Measurements from ENCODE around the gene LYST.

Gene LYST

DNA sequence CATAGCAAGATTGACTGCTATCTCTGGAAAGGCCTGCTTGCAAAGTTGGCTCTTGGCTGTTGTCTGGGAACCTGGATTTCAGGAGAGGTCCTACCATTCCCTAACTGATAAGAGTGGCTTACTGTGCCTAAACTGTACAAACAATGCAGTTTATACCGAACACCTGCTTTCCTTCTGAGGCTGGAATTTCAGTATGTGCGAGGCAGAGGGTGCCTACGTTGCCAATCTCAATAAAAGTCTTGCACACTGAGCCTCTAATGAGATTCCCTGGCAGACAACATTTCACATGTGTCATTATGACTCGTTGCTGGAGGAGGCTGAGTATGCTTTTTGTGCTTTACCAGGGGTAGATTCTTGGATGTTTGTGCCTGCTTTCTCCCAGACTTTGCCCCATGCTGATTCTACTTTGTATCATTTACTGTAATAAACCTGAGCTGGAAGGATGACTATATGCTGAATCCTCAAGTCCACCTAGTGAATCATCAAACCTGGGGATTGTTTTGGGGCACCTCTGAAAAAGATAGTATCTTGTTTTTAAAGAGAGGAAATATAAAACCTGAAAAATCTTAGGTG is 158.2 kb downstream of the LYST start:
- DNase-seq = no peak

GRCh38 chr1:235703506-235703905 is 163.2 kb downstream of the LYST start:
- no peak for DNase-seq

- DNase-seq = no peak
Observed at GRCh38 chr1:235702412-235702811, 164.3 kb downstream of the LYST start.

GRCh38 chr1:235697508-235697907 is 169.2 kb downstream of the LYST start:
- DNase-seq = no peak

- DNase-seq = no peak
Observed at GRCh38 chr1:235689356-235689755, 177.3 kb downstream of the LYST start.

- no peak for DNase-seq
Observed at GRCh38 chr1:235688096-235688495, 178.6 kb downstream of the LYST start.

GRCh38 chr1:235683653-235684052 is 183.1 kb downstream of the LYST start:
- DNase-seq = no peak

- no peak for DNase-seq
Observed at GRCh38 chr1:235682216-235682615, 184.5 kb downstream of the LYST start.

GRCh38 chr1:235679644-235680043 is 187.1 kb downstream of the LYST start:
- DNase-seq = no peak

- no peak for DNase-seq
Observed at GRCh38 chr1:235679005-235679404, 187.7 kb downstream of the LYST start.

DNA sequence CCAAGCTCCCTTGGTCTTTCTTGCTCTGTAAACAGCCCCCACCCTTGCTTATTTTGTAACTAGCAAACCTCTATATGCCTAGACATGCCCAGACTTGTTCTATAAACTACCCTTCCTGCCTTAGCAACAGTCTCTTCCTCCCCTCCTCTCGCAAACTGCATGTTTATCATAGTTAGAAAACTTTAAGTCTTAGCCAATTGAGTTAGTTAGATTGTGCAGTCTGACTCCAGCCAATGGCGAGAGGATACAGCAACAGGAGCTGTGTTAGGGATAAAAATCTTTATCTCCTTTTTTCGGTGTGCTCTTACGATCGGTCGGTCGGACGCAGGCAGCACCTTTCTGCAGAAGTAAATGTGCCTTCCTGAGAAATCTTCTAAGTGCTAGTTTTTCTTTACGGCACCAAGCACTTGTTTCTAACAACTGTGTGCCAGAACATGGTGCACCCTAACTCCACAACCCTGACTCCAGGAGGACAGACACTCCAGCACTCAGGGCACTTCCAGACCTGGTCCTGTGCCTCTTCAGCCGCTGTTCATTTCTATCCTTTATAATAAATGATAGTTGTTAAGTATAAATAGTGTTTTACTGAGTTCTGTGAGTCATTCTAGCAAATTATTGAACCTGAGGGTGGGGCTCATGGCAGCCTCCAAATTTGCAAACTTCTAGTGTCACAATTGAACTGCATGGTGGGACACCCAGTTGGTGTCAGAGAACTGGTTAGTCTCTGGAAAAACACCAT is 191.4 kb downstream of the LYST start:
- no peak for DNase-seq

DNA sequence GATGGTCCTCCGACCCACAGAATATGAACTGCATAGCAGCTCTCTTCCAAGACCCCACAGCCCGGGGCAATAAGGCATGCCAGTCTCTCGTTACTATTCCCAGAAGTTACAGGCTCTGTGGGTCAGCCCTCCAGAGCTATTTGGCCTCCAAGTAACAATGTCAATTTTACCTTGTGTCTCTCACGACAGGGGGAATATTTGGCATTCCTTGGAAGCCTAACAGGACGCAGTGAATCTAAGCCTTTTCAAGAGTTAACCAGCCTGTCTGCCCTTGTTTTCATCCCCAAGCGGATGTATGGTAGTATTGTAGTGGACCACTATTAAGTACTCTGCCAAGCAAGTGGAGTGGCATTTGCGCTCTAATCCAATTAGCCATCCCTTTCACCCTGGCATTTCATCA is 192.7 kb downstream of the LYST start:
- DNase-seq = no peak

DNA sequence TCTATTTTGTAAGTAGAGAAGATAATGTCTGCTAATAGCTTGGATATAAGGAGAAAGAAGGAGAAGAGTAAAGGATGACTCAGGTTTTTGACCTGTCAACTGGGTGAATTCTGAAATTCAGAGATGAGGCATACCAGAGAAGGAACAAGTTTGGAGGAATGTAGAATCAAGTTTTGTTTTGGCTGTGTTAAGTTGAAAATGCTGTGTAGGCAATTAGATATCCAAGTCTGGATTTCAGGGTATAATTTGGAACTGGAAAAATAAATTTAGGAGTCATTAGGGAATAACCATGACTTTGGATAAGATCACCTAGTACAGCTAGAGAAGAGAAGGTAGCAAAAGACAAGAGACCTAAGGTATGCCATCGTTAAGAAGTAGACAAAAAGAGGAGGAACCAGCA is 194.7 kb downstream of the LYST start:
- no peak for DNase-seq

DNA sequence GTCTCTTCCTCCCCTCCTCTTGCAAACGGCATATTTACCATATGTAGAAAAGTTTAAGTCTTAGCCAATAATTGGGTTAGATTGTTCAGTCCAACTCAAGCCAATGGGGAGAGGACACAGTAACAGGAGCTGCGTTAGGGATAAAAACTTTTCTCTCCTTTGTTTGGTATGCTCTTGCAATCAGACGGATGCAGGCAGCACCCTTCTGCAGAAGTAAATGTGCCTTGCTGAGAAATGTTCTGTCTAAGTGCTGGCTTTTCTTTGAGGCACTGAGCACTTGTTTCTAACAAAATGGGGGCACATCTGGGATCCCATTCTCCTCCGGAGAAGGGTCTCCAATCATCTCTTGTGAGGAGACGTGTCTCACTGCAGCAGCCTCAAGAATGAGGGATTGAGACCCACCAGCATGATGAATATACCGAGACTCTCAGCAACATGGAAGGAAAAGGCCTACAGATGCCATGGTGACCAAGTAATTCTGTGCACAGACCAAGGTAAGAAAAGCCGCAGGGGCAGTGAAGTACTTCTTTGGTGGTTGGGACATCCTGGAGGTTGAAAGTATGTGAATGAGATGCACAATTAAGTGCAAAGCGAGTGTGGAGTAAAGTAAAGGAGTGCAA is 196.4 kb downstream of the LYST start:
- DNase-seq = no peak

- no peak for DNase-seq
Observed at GRCh38 chr1:235669277-235669676, 197.4 kb downstream of the LYST start.

DNA sequence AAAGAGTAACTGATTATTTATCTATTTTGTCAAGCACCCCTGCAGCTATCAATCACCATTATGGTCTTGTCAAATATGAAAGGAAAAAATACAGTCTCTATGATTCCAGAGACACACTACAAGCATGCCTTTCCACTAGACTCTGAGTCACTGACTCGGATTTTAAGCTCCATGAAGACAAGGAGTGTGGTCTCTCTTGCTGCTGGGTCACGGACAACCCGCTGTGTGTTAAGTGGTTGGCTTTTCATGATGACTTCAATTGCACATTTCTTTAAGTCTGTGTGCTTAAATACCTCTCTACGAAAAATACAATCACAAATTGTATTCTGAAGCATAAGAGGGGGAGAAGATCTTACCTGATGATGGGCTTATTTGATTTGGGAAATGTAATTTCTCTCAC is 203.1 kb downstream of the LYST start:
- DNase-seq = no peak

DNA sequence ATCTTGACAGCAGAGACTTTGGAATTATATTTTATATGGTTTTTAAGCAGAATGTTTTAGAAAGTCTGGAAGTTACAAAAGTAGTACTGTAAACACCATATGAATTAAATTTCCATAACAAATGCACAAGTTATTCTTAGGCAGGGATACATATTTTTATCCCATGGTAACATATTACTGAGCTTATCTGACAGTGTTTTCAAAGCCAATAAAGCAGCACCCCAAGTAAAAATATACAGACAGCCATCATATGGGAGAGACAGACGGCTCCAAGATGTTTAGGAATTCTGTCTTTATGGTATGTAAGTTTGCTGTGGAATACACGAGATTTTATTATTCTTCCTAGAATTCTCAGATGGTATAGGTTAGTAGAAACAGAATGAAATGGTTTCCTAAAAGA is 205.1 kb downstream of the LYST start:
- no peak for DNase-seq

DNA sequence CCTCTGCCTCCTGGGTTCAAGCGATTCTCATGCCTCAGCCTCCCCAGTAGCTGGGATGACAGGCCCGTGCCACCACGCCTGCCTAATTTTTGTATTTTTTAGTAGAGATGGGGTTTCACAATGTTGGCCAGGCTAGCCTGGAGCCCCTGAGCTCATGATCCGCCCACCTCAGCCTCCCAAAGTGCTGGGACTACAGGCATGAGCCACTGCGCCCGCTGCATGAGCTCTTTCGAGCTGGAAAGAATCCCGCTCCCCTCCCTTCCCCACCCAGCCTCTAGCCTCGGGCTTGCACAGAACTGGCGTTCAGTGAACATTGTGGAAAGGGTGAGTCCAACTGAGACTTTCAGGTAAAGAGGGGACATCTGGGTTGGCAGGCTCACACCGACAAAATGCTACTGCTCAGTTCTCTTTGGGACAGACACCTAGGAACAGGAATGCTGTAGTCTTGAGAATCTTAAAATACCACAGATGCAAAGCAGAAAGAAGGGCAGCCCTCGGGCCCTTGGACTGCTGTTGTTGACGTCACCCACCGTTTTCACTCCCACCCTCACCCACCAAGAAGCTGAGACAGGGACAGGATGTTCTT is 207.4 kb downstream of the LYST start:
- no peak for DNase-seq

GRCh38 chr1:235657747-235658526 is 208.8 kb downstream of the LYST start:
- DNase-seq = no peak

DNA sequence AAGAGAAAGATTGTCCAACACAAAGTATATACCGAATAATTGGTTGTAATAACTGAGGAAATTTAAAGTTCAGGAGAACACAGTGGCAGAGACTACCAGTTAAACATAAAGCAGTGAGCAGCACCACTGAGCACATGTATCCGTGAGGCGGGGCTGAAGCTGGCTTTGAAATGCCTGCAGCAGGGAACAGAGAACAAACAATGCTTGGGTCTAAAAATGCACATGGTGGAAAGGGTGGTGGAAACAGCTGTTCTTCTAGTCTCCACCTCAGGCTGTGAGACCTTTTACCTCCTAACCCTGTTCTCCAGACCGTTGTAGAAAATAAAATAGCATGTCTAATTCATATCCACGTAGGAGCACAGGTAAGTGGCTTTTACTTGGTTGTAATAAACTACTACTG is 209.4 kb downstream of the LYST start:
- DNase-seq = no peak

DNA sequence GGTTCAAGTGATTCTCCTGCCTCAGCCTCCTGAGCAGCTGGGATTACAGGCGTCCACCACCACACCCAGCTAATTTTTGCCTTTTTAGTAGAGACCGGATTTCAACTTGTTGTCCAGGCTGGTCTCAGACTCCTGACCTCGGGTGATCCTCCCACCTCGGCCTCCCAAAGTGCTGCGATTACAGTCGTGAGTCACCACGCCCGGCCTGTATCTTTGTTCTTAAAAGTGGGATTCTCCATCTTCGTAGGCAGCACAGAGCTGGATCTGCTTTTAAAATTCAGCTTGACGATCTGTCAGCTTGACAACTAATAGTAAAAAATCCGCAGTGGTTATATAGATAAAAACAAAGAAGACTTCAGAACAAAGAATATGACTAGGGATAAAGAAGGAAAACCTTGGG is 214.3 kb downstream of the LYST start:
- DNase-seq = no peak

GRCh38 chr1:235651170-235651806 is 215.4 kb downstream of the LYST start:
- no peak for DNase-seq

Data from NCI-H774 (cell line).